GM12875 (cell line): ENCODE results near the gene GRAP2.
"Not testable (repeated sequence)": the region's sequence is repeated elsewhere in the genome, so short reads cannot be mapped to it uniquely, and the experiment has no call there.

Experiments used
- H3K4me3 ChIP-seq: one replicate; pipeline ENCODE4 v1.5.1; 2011; ENCODE audit warnings: low read depth, low read length, control low read depth
- CTCF ChIP-seq: IDR thresholded peaks from 2 replicates; pipeline ENCODE4 v1.5.1; 2011; ENCODE audit warnings: low read depth, mild to moderate bottlenecking, control low read depth, inconsistent platforms, low read length, moderate library complexity, borderline replicate concordance; ENCODE audit not compliant: insufficient read depth

GRAP2 gene

GRCh38 chr22:39901565-39902146 is 772 bp downstream of the GRAP2 start:
- no peak for TF ChIP-seq CTCF
- peak overlapping the region; percentile 33 for H3K4me3 ChIP-seq

- not testable (repeated sequence) for H3K4me3 ChIP-seq
Observed at GRCh38 chr22:39904024-39904423, 3.1 kb downstream of the GRAP2 start.

- no peak for TF ChIP-seq CTCF
- no peak overlapping the region for H3K4me3 ChIP-seq
Observed at GRCh38 chr22:39904862-39905261, 4.0 kb downstream of the GRAP2 start.

GRCh38 chr22:39905687-39906086 is 4.8 kb downstream of the GRAP2 start:
- TF ChIP-seq CTCF = no peak
- no peak overlapping the region for H3K4me3 ChIP-seq

GRCh38 chr22:39906207-39906606 is 5.3 kb downstream of the GRAP2 start:
- TF ChIP-seq CTCF = no peak
- no peak overlapping the region for H3K4me3 ChIP-seq

GRCh38 chr22:39907047-39907446 is 6.2 kb downstream of the GRAP2 start:
- no peak overlapping the region for H3K4me3 ChIP-seq
- no peak for TF ChIP-seq CTCF

- H3K4me3 ChIP-seq = no peak overlapping the region
- TF ChIP-seq CTCF = no peak
Observed at GRCh38 chr22:39907605-39908097, 6.8 kb downstream of the GRAP2 start.
